CD4-positive, alpha-beta T cell treated with Interleukin-17A for 4 hours (primary cell): ENCODE results near the gene SNCA.

Experiments
- DNase-seq: peaks from one replicate; pipeline ENCODE4 v3.0.0-alpha.2; 2020; ENCODE audit warnings: mixed read lengths

SNCA gene

GRCh38 chr4:89752932-89753598 lies 83.9 kb downstream of the SNCA start:
- no peak for DNase-seq

DNA sequence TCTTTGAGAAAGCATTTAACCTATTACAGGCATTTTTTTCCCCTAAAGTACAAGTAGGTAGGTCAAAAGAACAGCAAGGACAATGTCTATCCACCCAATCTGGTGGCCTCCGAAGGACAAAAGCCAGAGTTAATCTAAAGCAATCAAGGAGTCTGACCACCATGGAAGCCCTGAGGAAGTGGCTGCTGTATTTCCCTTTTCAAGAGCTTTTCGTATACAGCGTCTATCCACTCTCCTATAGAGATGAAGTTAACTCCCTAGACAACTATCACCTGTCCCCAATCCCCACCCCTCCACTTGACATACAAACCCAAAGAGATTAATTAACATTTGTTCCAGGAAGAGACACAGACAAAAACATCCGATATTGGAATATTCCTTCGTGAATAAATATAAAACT lies 85.5 kb downstream of the SNCA start:
- no peak for DNase-seq

DNA sequence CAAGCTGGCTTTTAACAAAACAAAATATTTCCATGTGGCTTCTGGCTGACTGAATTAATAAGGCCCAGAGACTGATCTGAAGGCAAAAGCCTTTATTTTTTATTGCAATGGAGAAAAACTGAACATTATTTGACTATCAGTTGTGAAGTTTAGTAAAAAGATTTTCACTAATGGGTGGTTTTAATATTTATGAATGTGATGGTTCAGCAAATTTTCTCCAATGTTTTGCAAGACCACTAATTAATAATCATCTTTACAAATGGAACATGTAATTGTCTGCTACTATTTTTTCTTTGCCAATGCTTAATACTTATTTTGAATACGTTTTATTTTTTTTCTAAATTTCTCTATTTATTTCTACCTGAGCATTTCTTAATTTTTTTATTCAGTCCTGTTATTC lies 90.6 kb downstream of the SNCA start:
- no peak for DNase-seq

DNA sequence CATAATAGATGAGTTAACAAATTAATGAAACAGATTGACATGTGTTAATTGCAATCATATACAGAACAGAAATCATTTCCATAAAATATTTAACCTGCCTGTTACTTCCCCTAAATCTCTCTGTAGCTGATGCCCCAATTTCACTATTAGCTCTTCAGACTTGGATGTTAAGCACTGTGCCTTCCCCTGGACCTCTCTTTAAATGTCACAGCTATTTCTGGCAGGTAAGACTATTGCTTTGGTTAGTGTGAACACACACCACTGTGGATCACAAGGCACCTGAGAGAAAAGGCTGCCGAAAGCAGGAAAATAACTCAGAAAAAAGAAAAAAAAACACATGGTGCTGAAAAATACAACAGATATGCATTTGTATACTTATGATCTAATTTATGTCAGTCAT lies 91.3 kb downstream of the SNCA start:
- DNase-seq = no peak

GRCh38 chr4:89744914-89745313 lies 92.0 kb downstream of the SNCA start:
- DNase-seq = no peak

GRCh38 chr4:89741768-89742167 lies 95.2 kb downstream of the SNCA start:
- no peak for DNase-seq

DNA sequence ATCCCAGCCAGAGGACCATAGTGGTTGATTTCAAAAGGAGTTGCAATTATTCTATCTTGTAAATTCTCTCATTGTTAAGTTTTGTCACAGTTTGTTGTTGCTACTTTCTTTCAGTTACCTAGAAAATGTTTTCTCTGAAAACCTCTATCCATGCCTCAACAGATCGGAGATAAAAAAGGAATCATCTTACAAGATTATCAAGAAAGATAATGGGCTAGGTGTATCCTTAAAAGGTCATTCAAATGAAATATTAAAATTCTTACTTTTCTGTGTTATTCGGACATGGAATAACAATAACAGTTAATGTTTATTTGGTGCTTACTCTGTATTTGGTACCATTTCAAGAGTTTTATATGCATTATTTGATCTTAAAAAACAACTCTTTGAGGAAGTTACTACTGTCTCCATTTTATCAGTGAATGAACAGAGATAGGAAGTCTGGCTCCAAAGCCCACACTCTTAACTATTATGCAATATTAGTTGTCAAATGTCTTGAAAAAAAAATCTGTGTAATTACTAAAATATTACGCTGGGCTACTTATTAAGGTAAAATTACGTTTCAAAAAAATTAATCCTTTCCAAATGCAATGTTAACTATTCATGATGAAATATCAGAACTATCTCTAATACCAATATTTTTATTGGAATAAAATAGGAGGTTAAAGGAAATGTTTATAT lies 97.5 kb downstream of the SNCA start:
- DNase-seq = no peak

DNA sequence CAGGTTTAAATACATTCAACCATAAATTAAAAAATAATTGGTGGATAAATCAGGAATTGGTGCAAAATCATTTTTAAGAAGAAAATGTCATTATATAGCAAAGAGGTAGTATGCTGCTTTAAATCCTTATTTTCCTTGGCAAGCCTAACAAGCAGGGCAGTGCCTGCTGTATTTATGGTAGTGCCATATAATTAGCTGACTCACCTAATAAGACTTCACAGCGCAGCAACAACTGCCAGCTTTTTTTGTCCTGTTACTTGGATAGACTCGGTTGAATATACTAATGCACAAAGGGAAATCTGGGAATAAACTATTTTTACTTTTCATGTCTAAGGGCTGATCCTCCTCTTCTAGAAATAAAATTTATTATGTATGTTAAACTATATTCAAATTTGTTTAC lies 99.1 kb downstream of the SNCA start:
- DNase-seq = no peak

DNA sequence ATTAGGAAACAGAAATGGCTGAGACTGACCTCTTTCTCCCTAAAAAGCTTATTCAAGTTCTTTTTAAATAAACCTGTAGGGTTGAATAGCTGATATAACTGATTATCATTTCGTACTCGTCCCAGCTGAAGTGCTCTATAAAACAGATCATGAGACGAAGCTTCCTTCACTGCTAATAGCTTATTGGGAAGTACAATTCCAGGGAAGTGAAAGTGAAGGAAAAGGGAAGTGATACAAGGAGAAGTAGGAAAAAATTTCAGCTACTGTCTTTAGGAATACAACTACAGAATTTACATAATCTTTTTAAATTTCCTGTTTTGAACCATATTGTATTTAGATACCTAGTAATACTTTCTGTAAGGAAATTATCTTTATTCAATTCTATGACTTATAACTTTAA lies 103.0 kb downstream of the SNCA start:
- no peak for DNase-seq

- no peak for DNase-seq
Measured at GRCh38 chr4:89727238-89727637, 109.7 kb downstream of the SNCA start.

GRCh38 chr4:89725268-89725667 lies 111.7 kb downstream of the SNCA start:
- DNase-seq = no peak

- no peak for DNase-seq
Measured at GRCh38 chr4:89724716-89725115, 112.2 kb downstream of the SNCA start.

DNA sequence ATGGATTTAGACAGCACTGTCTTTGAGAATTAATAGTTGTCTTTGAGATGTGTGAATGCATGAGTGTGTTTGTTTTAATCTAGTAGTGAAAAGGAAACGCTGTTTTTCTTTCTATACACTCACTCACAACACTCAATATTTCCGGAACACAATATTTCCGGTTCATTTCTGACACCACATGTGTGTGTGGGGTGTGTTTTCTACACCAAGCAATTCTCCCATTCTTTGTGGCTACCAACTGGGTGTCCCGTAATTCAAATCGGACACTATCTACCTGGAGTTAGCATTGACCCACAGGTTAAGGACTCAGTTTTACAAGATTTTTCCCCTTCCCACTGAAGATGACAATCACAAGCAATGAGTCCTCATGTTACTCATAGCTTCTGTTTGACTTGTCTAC lies 113.9 kb downstream of the SNCA start:
- DNase-seq = no peak

DNA sequence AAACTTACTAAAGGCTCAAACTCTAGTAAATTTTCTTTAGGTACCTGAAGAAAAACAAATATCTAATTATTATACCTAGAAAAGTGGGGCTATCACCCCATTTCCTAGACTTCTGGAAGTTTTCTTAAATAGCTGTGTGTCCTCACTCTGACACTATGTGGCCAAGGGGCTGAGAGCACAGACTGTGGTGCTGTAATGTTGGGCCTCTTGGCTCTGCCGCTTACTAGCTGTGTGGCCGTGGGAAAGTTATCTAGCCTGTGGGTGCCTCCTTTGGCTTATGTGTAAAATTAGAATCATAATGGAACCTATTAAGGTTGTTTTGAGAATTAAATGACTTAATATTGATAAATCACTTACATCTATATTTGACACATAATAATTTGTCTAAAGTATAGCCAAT lies 114.4 kb downstream of the SNCA start:
- no peak for DNase-seq

DNA sequence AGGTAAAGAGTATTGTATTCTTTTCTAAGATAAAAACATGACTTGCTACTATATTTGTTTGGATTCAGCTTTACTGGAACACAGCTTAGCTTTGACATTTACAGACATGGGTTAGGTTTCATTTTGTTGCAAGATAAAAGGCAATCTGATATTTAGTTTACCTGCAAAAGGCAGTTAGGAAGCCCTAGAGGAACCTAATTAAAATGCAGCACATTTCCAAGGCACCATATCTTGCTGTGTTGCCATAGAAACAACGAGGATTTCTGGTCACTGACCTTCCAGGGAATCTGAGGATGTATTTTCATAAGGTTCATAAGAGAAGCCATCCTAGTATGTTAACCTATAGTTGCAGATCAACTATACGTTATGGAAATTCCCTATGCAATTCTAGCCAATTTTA lies 116.0 kb downstream of the SNCA start:
- no peak for DNase-seq

- no peak for DNase-seq
Measured at GRCh38 chr4:89719536-89720090, 117.3 kb downstream of the SNCA start.

- no peak for DNase-seq
Measured at GRCh38 chr4:89716893-89717292, 120.1 kb downstream of the SNCA start.

DNA sequence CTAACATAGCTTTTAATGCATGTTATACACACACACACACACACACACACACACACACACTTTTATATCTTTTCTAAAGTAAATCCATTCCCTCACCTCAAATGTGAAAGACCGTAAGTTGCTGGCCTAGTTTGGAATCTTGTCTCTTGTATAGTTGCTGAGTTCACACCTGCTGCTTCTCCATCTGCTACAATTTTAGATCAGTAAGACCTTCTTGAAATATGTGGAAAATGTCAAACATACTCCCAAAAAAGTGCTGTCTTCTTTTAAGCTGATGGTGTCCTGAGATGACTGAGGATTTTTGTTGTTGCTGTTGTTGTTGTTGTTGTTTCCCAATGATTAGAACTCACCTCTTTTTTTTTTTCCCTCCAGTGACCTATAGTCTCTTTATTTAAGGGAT lies 121.3 kb downstream of the SNCA start:
- no peak for DNase-seq

GRCh38 chr4:89712827-89713226 lies 124.1 kb downstream of the SNCA start:
- DNase-seq = no peak

GRCh38 chr4:89712141-89712540 lies 124.8 kb downstream of the SNCA start:
- DNase-seq = no peak

DNA sequence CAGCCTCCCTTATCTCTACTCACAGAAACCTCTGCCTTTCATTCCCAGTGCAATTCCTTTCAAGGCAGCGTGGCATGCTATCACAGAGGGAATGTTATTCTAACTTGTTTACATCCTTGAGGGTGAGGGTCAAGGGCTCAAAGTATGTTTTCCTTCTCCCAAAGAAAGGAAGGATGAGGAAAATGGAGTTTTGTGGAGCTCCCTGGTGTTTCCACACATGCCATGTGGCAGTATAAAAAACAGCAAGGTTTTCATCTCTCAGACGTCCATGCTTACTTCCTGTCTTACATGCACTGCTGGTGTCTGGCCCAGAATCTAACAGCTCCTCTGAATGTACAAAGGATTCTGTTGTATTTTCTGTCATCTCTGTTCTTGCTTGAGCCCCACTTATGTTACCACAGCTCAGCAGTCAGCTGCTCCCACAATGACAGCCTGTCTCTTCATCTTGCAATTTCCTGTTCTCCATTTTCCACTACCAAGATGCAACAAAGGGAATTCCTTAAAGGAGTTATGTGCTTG lies 128.0 kb downstream of the SNCA start:
- no peak for DNase-seq

- no peak for DNase-seq
Measured at GRCh38 chr4:89707467-89707866, 129.5 kb downstream of the SNCA start.

DNA sequence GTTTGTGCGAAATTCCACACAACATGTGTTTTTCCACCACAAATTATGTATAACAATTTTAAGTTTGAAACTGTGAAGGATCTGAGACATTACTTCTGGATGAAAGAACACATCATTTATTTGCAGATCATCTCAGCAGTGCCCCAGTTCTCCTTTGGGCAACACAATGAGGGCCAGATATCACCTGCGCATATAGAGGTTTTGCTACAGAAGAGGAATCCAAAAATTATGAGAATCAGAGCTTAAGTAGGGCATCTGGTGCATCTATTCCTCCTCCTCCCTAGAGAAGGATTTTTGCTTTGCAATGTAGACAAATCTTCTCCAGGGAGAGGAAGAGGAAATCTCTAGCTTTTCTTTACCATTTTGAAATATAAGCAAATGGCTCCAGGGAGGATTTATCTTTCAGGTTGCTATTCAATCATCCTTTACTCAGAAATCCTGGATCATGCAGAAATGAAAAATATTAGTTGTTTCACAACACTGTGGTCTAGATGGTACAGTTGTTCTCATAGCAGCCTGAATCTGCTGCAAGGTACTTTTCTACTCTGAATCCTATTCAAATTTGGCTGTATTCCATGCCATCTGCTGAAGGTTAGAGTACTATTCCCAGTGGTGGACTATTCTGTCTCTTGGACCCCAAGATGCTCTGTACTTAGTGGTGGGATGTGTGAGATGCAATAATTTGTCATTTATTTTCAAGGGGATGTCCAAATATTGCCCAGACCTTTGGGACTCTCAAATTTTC lies 132.1 kb downstream of the SNCA start:
- DNase-seq = no peak
